Measurements from ENCODE around the gene HSPBP1. TPM values are rescaled to one million over a fixed set of nuclear protein-coding genes. Genes with fewer than 3 reads are reported as not detected.

HSPBP1 gene
- total RNA-seq, 4 donors from 2014 or later: 28.5 to 44.0 (median 32.2) TPM

DNA sequence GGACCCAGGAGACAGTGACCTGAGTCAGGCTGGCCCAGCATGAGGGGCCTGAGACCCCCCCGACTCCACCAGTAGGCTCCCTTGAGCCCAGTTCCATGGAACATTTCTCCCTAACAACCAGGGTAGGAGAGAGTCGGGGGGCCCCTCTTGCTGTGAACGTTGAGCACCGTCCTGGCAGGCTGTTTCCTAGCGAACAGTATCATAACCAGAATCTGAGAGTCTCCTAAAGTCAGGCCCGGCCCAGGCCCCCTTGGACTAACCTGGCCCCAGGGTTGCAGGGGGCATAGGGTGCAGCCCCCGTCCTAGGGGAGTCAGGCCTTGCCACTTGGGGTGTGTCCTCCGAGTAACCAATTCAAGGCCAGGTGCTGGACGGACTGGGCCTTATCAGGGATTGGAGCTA lies 31.5 kb upstream of the HSPBP1 start:
- TF ChIP-seq, protein P1, sequence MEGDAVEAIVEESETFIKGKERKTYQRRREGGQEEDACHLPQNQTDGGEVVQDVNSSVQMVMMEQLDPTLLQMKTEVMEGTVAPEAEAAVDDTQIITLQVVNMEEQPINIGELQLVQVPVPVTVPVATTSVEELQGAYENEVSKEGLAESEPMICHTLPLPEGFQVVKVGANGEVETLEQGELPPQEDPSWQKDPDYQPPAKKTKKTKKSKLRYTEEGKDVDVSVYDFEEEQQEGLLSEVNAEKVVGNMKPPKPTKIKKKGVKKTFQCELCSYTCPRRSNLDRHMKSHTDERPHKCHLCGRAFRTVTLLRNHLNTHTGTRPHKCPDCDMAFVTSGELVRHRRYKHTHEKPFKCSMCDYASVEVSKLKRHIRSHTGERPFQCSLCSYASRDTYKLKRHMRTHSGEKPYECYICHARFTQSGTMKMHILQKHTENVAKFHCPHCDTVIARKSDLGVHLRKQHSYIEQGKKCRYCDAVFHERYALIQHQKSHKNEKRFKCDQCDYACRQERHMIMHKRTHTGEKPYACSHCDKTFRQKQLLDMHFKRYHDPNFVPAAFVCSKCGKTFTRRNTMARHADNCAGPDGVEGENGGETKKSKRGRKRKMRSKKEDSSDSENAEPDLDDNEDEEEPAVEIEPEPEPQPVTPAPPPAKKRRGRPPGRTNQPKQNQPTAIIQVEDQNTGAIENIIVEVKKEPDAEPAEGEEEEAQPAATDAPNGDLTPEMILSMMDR (IDR thresholded peaks at IDR 0.05): no peak
- TF ChIP-seq POLR2AphosphoS5 (IDR thresholded peaks at IDR 0.05) (no peak), EP300 (IDR thresholded peaks at IDR 0.05) (no peak), POLR2A (IDR thresholded peaks at IDR 0.05; ENCODE audit: low read depth) (no peak)
- Histone ChIP-seq H3K27ac (replicated peaks in 1 of 4) (no peak overlapping the region), H3K36me3 (peaks cover 3 to 29% (median 23%) of the 10 kb centered on the region in 4 donors), H3K4me1 (no peaks in the 10 kb centered on the region), H3K4me3 (no peak overlapping the region), H3K9me3 (no peaks in the 10 kb centered on the region), H3K27me3 (peaks cover 0 to 12% (median 0%) of the 10 kb centered on the region in 4 donors)
- DNase-seq (ENCODE audit: extremely low spot score): no peak
- WGBS: 60% methylated on average over 1 of the region's 9 CpGs
- intact Hi-C loops (cut with DNase I): no loop called here

GRCh38 chr19:55310498-55310897 lies 30.6 kb upstream of the HSPBP1 start:
- no peak for DNase-seq (ENCODE audit: extremely low spot score)
- Histone ChIP-seq H3K27ac (replicated peaks in 1 of 4) (no peak overlapping the region), H3K4me3 (no peak overlapping the region), H3K27me3 (peaks cover 0 to 12% (median 0%) of the 10 kb centered on the region in 4 donors), H3K36me3 (peaks cover 3 to 38% (median 28%) of the 10 kb centered on the region in 4 donors), H3K4me1 (no peaks in the 10 kb centered on the region), H3K9me3 (no peaks in the 10 kb centered on the region)
- intact Hi-C loops (cut with DNase I): no loop called here
- no peak for TF ChIP-seq POLR2A (IDR thresholded peaks at IDR 0.05; ENCODE audit: low read depth)
- TF ChIP-seq POLR2AphosphoS5 (IDR thresholded peaks at IDR 0.05): no peak
- WGBS: 73% methylated on average over 7 of the region's 7 CpGs

DNA sequence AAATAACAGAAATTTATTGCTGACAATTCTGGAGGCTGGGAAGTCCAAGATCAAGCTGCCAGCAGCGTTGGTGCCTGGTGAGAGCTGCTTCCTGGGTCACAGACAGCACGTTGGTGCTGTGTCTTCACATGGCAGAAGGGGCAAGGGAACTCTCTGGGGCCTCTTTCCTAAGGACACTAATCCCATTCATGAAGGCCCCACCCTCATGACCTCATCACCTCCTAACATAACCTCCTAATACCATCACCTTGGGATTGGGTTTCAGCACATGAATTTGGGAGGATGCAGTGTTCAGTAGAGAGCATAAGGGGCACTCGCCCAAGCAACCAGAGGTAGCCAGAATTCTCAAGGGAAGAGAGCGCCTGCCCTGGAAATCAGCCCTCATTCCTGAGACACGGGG lies 29.5 kb upstream of the HSPBP1 start:
- peaks cover 3 to 48% (median 33%) of the 10 kb centered on the region in 4 donors for H3K36me3 ChIP-seq
- peaks cover 0 to 3% (median 0%) of the 10 kb centered on the region in 4 donors for H3K27me3 ChIP-seq
- 91% methylated on average over 3 of the region's 5 CpGs for WGBS
- H3K4me3 ChIP-seq: no peak overlapping the region
- TF ChIP-seq POLR2AphosphoS5 (IDR thresholded peaks at IDR 0.05) (no peak), POLR2A (IDR thresholded peaks at IDR 0.05; ENCODE audit: low read depth) (no peak), EP300 (IDR thresholded peaks at IDR 0.05) (no peak)
- TF ChIP-seq, protein P1 (IDR thresholded peaks at IDR 0.05): no peak
- no peak for DNase-seq (ENCODE audit: extremely low spot score)
- intact Hi-C loops (cut with DNase I): loop anchor here (10.0 kb wide), 1 partner anchor 105 kb away; no protein-coding TSS in a partner anchor
- no peaks in the 10 kb centered on the region for H3K9me3 ChIP-seq
- no peaks in the 10 kb centered on the region for H3K4me1 ChIP-seq
- H3K27ac ChIP-seq (replicated peaks in 1 of 4): no peak overlapping the region

- H3K36me3 ChIP-seq: peaks cover 3 to 60% (median 40%) of the 10 kb centered on the region in 4 donors
- WGBS: 96% methylated on average over 7 of the region's 11 CpGs
- intact Hi-C loops (cut with DNase I): loop anchor here (10.0 kb wide), 1 partner anchor 107 kb away; no protein-coding TSS in a partner anchor
Observed at GRCh38 chr19:55308281-55308680, 28.4 kb upstream of the HSPBP1 start.

GRCh38 chr19:55306712-55307111 lies 26.8 kb upstream of the HSPBP1 start:
- peaks cover 5 to 6% (median 6%) of the 10 kb centered on the region in 4 donors for H3K4me1 ChIP-seq
- peaks cover 3 to 69% (median 47%) of the 10 kb centered on the region in 4 donors for H3K36me3 ChIP-seq
- intact Hi-C loops (cut with DNase I): loop anchor here (10.0 kb wide), 1 partner anchor 108 kb away; no protein-coding TSS in a partner anchor
- H3K9me3 ChIP-seq: no peaks in the 10 kb centered on the region
- H3K27me3 ChIP-seq: no peaks in the 10 kb centered on the region
- no peak for DNase-seq (ENCODE audit: extremely low spot score)
- 81% methylated on average over 3 of the region's 3 CpGs for WGBS
- H3K27ac ChIP-seq (replicated peaks in 1 of 4): no peak overlapping the region
- H3K4me3 ChIP-seq: no peak overlapping the region
- TF ChIP-seq, protein P1 (IDR thresholded peaks at IDR 0.05): no peak
- TF ChIP-seq POLR2A (IDR thresholded peaks at IDR 0.05; ENCODE audit: low read depth): no peak
- TF ChIP-seq POLR2AphosphoS5 (IDR thresholded peaks at IDR 0.05): no peak
- no peak for TF ChIP-seq EP300 (IDR thresholded peaks at IDR 0.05)

More at GRCh38 chr19:55308281-55308680, 28.4 kb upstream of the HSPBP1 start:
- TF ChIP-seq POLR2A (IDR thresholded peaks at IDR 0.05; ENCODE audit: low read depth): no peak
- TF ChIP-seq EP300 (IDR thresholded peaks at IDR 0.05): no peak
- TF ChIP-seq, protein P1 (IDR thresholded peaks at IDR 0.05): no peak
- no peak for TF ChIP-seq POLR2AphosphoS5 (IDR thresholded peaks at IDR 0.05)
- no peak for DNase-seq (ENCODE audit: extremely low spot score)
- Histone ChIP-seq H3K4me1 (no peaks in the 10 kb centered on the region), H3K27me3 (no peaks in the 10 kb centered on the region), H3K27ac (replicated peaks in 1 of 4) (no peak overlapping the region), H3K4me3 (no peak overlapping the region), H3K9me3 (no peaks in the 10 kb centered on the region)
